ENCODE measurements around the gene MEIS1.
A peak's percentile ranks its signal among the peaks of the same experiment; 100 is the strongest.

Gene MEIS1

GRCh38 chr2:66545258-66545657, 110.3 kb downstream of the MEIS1 start:
- no peak for TF ChIP-seq CTCF (IDR thresholded peaks at IDR 0.05; ENCODE audit: unreplicated experiment in 3 of 3)
- H3K27ac Mint-ChIP-seq: no peak overlapping the region
- no peak overlapping the region for H3K4me3 Mint-ChIP-seq
- H3K4me1 Mint-ChIP-seq: peaks cover 65% of the 10 kb centered on the region
- H3K36me3 Mint-ChIP-seq (ENCODE audit: low read depth): peaks cover 46% of the 10 kb centered on the region
- no peaks in the 10 kb centered on the region for H3K9me3 Mint-ChIP-seq
- peaks cover 5% of the 10 kb centered on the region for H3K27me3 Mint-ChIP-seq (ENCODE audit: low read depth)

- Mint-ChIP-seq H3K4me3 (no peak overlapping the region), H3K9me3 (no peaks in the 10 kb centered on the region), H3K27ac (peak overlapping the region in 2 of 3 experiments; percentile 16 to 32), H3K4me1 (peaks cover 60% of the 10 kb centered on the region), H3K36me3 (ENCODE audit: low read depth) (peaks cover 47% of the 10 kb centered on the region), H3K27me3 (ENCODE audit: low read depth) (peaks cover 5% of the 10 kb centered on the region)
- TF ChIP-seq CTCF (IDR thresholded peaks at IDR 0.05; ENCODE audit: unreplicated experiment in 3 of 3): no peak
Observed at GRCh38 chr2:66547118-66547517, 112.2 kb downstream of the MEIS1 start.

- TF ChIP-seq CTCF (IDR thresholded peaks at IDR 0.05; ENCODE audit: unreplicated experiment in 3 of 3): no peak
- Mint-ChIP-seq H3K27me3 (ENCODE audit: low read depth) (peaks cover 5% of the 10 kb centered on the region), H3K4me1 (peaks cover 57% of the 10 kb centered on the region), H3K4me3 (no peak overlapping the region), H3K36me3 (ENCODE audit: low read depth) (peaks cover 42% of the 10 kb centered on the region), H3K9me3 (no peaks in the 10 kb centered on the region), H3K27ac (peak overlapping the region; percentile 1 to 39 (median 14))
Observed at GRCh38 chr2:66547887-66548286, 113.0 kb downstream of the MEIS1 start.

GRCh38 chr2:66548422-66548821, 113.5 kb downstream of the MEIS1 start:
- Mint-ChIP-seq H3K27ac (peak overlapping the region; percentile 1 to 39 (median 14)), H3K9me3 (no peaks in the 10 kb centered on the region), H3K4me3 (no peak overlapping the region), H3K4me1 (peaks cover 58% of the 10 kb centered on the region), H3K27me3 (ENCODE audit: low read depth) (peaks cover 5% of the 10 kb centered on the region), H3K36me3 (ENCODE audit: low read depth) (peaks cover 45% of the 10 kb centered on the region)
- no peak for TF ChIP-seq CTCF (IDR thresholded peaks at IDR 0.05; ENCODE audit: unreplicated experiment in 3 of 3)

GRCh38 chr2:66550826-66551225, 115.9 kb downstream of the MEIS1 start:
- Mint-ChIP-seq H3K36me3 (ENCODE audit: low read depth) (peaks cover 50% of the 10 kb centered on the region), H3K4me1 (peaks cover 70% of the 10 kb centered on the region), H3K4me3 (no peak overlapping the region), H3K27me3 (ENCODE audit: low read depth) (peaks cover 16% of the 10 kb centered on the region), H3K27ac (peak overlapping the region in 2 of 3 experiments; percentile 6 to 57), H3K9me3 (no peaks in the 10 kb centered on the region)
- TF ChIP-seq CTCF (IDR thresholded peaks at IDR 0.05; ENCODE audit: unreplicated experiment in 3 of 3): no peak

- Mint-ChIP-seq H3K27me3 (ENCODE audit: low read depth) (peaks cover 14% of the 10 kb centered on the region), H3K9me3 (no peaks in the 10 kb centered on the region), H3K36me3 (ENCODE audit: low read depth) (peaks cover 60% of the 10 kb centered on the region), H3K4me3 (peak overlapping the region in 1 of 3 experiments; percentile 27), H3K27ac (peak overlapping the region; percentile 79 to 94 (median 87)), H3K4me1 (peaks cover 59% of the 10 kb centered on the region)
- TF ChIP-seq CTCF (IDR thresholded peaks at IDR 0.05; ENCODE audit: unreplicated experiment in 3 of 3): no peak
Observed at GRCh38 chr2:66553370-66553769, 118.4 kb downstream of the MEIS1 start.
